Hepatocyte (in vitro differentiated cells): ENCODE measurements around the gene SLC25A21. TPM values are rescaled to one million over a fixed set of nuclear protein-coding genes. Genes with fewer than 3 reads are reported as not detected.
A peak's percentile ranks its signal among the peaks of the same experiment; 100 is the strongest.

Experiments used
- DNase-seq: peaks from one replicate; pipeline ENCODE4 v3.0.0-alpha.2; 2016; ENCODE audit warnings: low spot score
- H2AFZ ChIP-seq: fragments of 200-600 bp; sonication (generic); 2 replicates; pipeline ENCODE4 v1.6.0; 2016; ENCODE audit warnings: antibody characterized with exemption, mild to moderate bottlenecking
- H3K27ac ChIP-seq: fragments of 200-600 bp; sonication (generic); 2 replicates; pipeline ENCODE4 v1.5.1; 2016; ENCODE audit warnings: mild to moderate bottlenecking
- H3K27me3 ChIP-seq: fragments of 200-600 bp; sonication (generic); 2 replicates; pipeline ENCODE4 v1.6.1; 2016
- H3K36me3 ChIP-seq: fragments of 200-600 bp; sonication (generic); replicated peaks from 2 replicates; pipeline ENCODE4 v1.5.1; 2016; ENCODE audit warnings: low read depth; ENCODE audit not compliant: insufficient read depth
- H3K4me1 ChIP-seq: fragments of 200-600 bp; sonication (generic); 2 replicates; pipeline ENCODE4 v1.5.1; 2016; ENCODE audit warnings: mild to moderate bottlenecking, moderate library complexity; ENCODE audit not compliant: insufficient read depth
- H3K4me2 ChIP-seq: fragments of 200-600 bp; sonication (generic); 2 replicates; pipeline ENCODE4 v1.6.0; 2016
- H3K4me3 ChIP-seq: fragments of 200-600 bp; sonication (generic); 2 replicates; pipeline ENCODE4 v1.5.1; 2016; ENCODE audit warnings: mild to moderate bottlenecking
- H3K79me2 ChIP-seq: fragments of 200-600 bp; sonication (generic); 2 replicates; pipeline ENCODE4 v1.6.0; 2017; ENCODE audit warnings: mild to moderate bottlenecking
- H3K9me2 ChIP-seq: fragments of 200-600 bp; sonication (generic); replicated peaks from 2 replicates; pipeline ENCODE4 v1.6.0; 2017; ENCODE audit warnings: mild to moderate bottlenecking; ENCODE audit not compliant: insufficient read depth
- H3K9me3 ChIP-seq: fragments of 200-600 bp; sonication (generic); 2 replicates; pipeline ENCODE4 v1.5.1; 2016; ENCODE audit warnings: low read depth, mild to moderate bottlenecking
- H4K20me1 ChIP-seq: fragments of 200-600 bp; sonication (generic); 2 replicates; pipeline ENCODE4 v1.6.0; 2016; ENCODE audit warnings: mild to moderate bottlenecking; ENCODE audit not compliant: insufficient read depth, poor library complexity, severe bottlenecking
- CTCF ChIP-seq: fragments of 200-600 bp; sonication (generic); IDR thresholded peaks from 2 replicates; pipeline ENCODE4 v1.5.1; 2016; ENCODE audit warnings: antibody characterized with exemption, mild to moderate bottlenecking; ENCODE audit not compliant: poor library complexity
- EZH2 ChIP-seq: fragments of 200-600 bp; sonication (generic); IDR thresholded peaks from 2 replicates; pipeline ENCODE4 v1.6.1; 2016; ENCODE audit warnings: antibody characterized with exemption, mild to moderate bottlenecking, borderline replicate concordance
- EZH2phosphoT487 ChIP-seq: fragments of 200-600 bp; sonication (generic); IDR thresholded peaks from one replicate; pipeline ENCODE4 v1.6.1; 2018; ENCODE audit warnings: antibody characterized with exemption, mild to moderate bottlenecking, low read depth, moderate library complexity; ENCODE audit not compliant: unreplicated experiment, severe bottlenecking
- WGBS: methylation state at CpG from one replicate; pipeline ENCODE4 v1.1.6; 2016; ENCODE audit warnings: low lambda C conversion rate; ENCODE audit errors: missing lambda C conversion rate; 5-methylcytosine and 5-hydroxymethylcytosine counted together
- polyA plus RNA-seq: library from polyadenylated mRNA; unstranded; fragments of >200 nt; fragmentation: Nextera tagmentation; extraction: Ambion mirVana; gene quantifications from 2 replicates; pipeline ENCODE4 v1.2.1, GENCODE V29; 2016
- total RNA-seq: library from RNA; depleted of rRNA; stranded (reverse); fragments of >200 nt; gene quantifications from 2 replicates; pipeline ENCODE4 v1.2.3, GENCODE V29; 2014

The SLC25A21 gene
- total and polyA plus RNA-seq, 2 experiments from 2014 or later = 1.4 to 1.6 TPM

GRCh38 chr14:36684946-36685345 lies 487.5 kb downstream of the SLC25A21 start:
- Histone ChIP-seq H3K36me3 (no peaks in the 10 kb centered on the region), H3K27ac (no peak overlapping the region), H3K79me2 (no peaks in the 10 kb centered on the region), H4K20me1 (no peaks in the 10 kb centered on the region), H3K4me1 (no peaks in the 10 kb centered on the region), H3K4me2 (no peak overlapping the region), H3K4me3 (no peak overlapping the region), H3K27me3 (no peaks in the 10 kb centered on the region), H3K9me3 (no peaks in the 10 kb centered on the region), H3K9me2 (no peaks in the 10 kb centered on the region), H2AFZ (no peak overlapping the region)
- no peak for DNase-seq
- 79% methylated on average over 3 of the region's 3 CpGs for WGBS
- no peak for TF ChIP-seq EZH2
- no peak for TF ChIP-seq EZH2phosphoT487
- TF ChIP-seq CTCF = no peak

GRCh38 chr14:36683083-36683724 lies 489.2 kb downstream of the SLC25A21 start:
- no peak for TF ChIP-seq EZH2
- Histone ChIP-seq H3K4me2 (no peak overlapping the region), H3K27ac (no peak overlapping the region), H3K9me2 (no peaks in the 10 kb centered on the region), H3K4me1 (no peaks in the 10 kb centered on the region), H3K4me3 (no peak overlapping the region), H3K79me2 (no peaks in the 10 kb centered on the region), H2AFZ (no peak overlapping the region), H3K9me3 (no peaks in the 10 kb centered on the region), H3K36me3 (no peaks in the 10 kb centered on the region), H3K27me3 (peaks cover 1% of the 10 kb centered on the region), H4K20me1 (no peaks in the 10 kb centered on the region)
- DNase-seq = peak; percentile 13
- 35% methylated on average over 9 of the region's 9 CpGs for WGBS

- Histone ChIP-seq H4K20me1 (no peaks in the 10 kb centered on the region), H3K9me3 (no peaks in the 10 kb centered on the region), H2AFZ (no peak overlapping the region), H3K27me3 (peaks cover 10% of the 10 kb centered on the region), H3K4me3 (no peak overlapping the region), H3K4me1 (no peaks in the 10 kb centered on the region), H3K79me2 (no peaks in the 10 kb centered on the region), H3K4me2 (no peak overlapping the region), H3K36me3 (no peaks in the 10 kb centered on the region), H3K9me2 (no peaks in the 10 kb centered on the region), H3K27ac (no peak overlapping the region)
- 95% methylated on average over 4 of the region's 4 CpGs for WGBS
- no peak for DNase-seq
- TF ChIP-seq EZH2phosphoT487 (no peak), EZH2 (no peak), CTCF (no peak)
Measured at GRCh38 chr14:36682338-36682737, 490.1 kb downstream of the SLC25A21 start.

- H4K20me1 ChIP-seq = no peaks in the 10 kb centered on the region
- H3K79me2 ChIP-seq = no peaks in the 10 kb centered on the region
- H3K9me2 ChIP-seq = no peaks in the 10 kb centered on the region
- no peak overlapping the region for H3K27ac ChIP-seq
- 35% methylated on average over 10 of the region's 10 CpGs for WGBS
- H3K36me3 ChIP-seq = no peaks in the 10 kb centered on the region
- TF ChIP-seq EZH2phosphoT487 (no peak), EZH2 (no peak), CTCF (no peak)
- H3K9me3 ChIP-seq = no peaks in the 10 kb centered on the region
- H2AFZ ChIP-seq = no peak overlapping the region
- H3K4me1 ChIP-seq = no peaks in the 10 kb centered on the region
- H3K27me3 ChIP-seq = peaks cover 64% of the 10 kb centered on the region
- H3K4me2 ChIP-seq = no peak overlapping the region
- no peak overlapping the region for H3K4me3 ChIP-seq
- DNase-seq = no peak
Measured at GRCh38 chr14:36676236-36676635, 496.2 kb downstream of the SLC25A21 start.
